CD4-positive, alpha-beta T cell (primary cell): ENCODE results near the gene SELENOM. TPM values are rescaled to one million over a fixed set of nuclear protein-coding genes. Genes with fewer than 3 reads are reported as not detected.

ENCODE experiments used
- ATAC-seq: fragments of 200-7000 bp; cut with Tn5 transposase; one replicate; pipeline ENCODE4 v1.10.0; 2022; ENCODE audit warnings: mild to moderate bottlenecking; ENCODE audit not compliant: poor library complexity
- CTCF ChIA-PET: fragments of 350-600 bp; sonication (Branson Sonifier 250); formaldehyde crosslinking; loops from one replicate; lab custom pipeline; 2021; ENCODE audit warnings: antibody characterized with exemption, inconsistent platforms; lab: Charles Lee
- POLR2A ChIA-PET: fragments of 350-600 bp; sonication (Branson Sonifier 250); formaldehyde crosslinking; loops from one replicate; lab custom pipeline; 2021; ENCODE audit warnings: antibody characterized with exemption, inconsistent platforms; lab: Charles Lee
- DNase-seq, 14 experiments: peaks; one replicate each; pipeline ENCODE4 v3.0.0-alpha.2; 2013 to 2020; ENCODE audit warnings: mixed read lengths in 2 of 14
- H3K27ac ChIP-seq, 2 donors: one replicate each; pipeline versions ENCODE4 v1.5.1 to v1.7.0; 2013; ENCODE audit warnings: low read length in 2 of 2, low read depth in 1 of 2, mild to moderate bottlenecking in 1 of 2
- H3K27me3 ChIP-seq, 2 experiments: 1 replicate in 1 of 2; 2 replicates in 1 of 2; pipeline versions ENCODE4 v1.6.1 to v1.7.0; 2013; ENCODE audit warnings: low read length in 2 of 2, control low read depth in 1 of 2, mild to moderate bottlenecking in 1 of 2, moderate library complexity in 1 of 2; ENCODE audit not compliant: insufficient read depth in 2 of 2, control insufficient read depth in 1 of 2
- H3K36me3 ChIP-seq: one replicate; pipeline ENCODE4 v1.6.1; 2013; ENCODE audit warnings: low read length, control low read depth; ENCODE audit not compliant: insufficient read depth
- H3K4me1 ChIP-seq: one replicate; pipeline ENCODE4 v1.6.1; 2013; ENCODE audit warnings: low read length, control low read depth; ENCODE audit not compliant: insufficient read depth
- H3K4me3 ChIP-seq: one replicate; pipeline ENCODE4 v1.5.1; 2013; ENCODE audit warnings: mild to moderate bottlenecking, low read length, moderate library complexity
- H3K9me3 ChIP-seq, 2 experiments: 1 replicate in 1 of 2; 2 replicates in 1 of 2; pipeline versions ENCODE4 v1.6.1 to v1.7.0; 2013; ENCODE audit warnings: low read length in 2 of 2, mild to moderate bottlenecking in 2 of 2, control low read depth in 1 of 2, moderate library complexity in 1 of 2; ENCODE audit not compliant: control insufficient read depth in 1 of 2, insufficient read depth in 1 of 2
- H3K27ac Mint-ChIP-seq: one replicate; pipeline ENCODE4 v1.8.0; 2020; ENCODE audit warnings: mixed read lengths
- H3K27me3 Mint-ChIP-seq: one replicate; pipeline ENCODE4 v1.8.0; 2021; ENCODE audit warnings: mixed read lengths
- H3K36me3 Mint-ChIP-seq: one replicate; pipeline ENCODE4 v1.8.0; 2021; ENCODE audit warnings: low read depth, mixed read lengths
- H3K4me1 Mint-ChIP-seq: one replicate; pipeline ENCODE4 v1.8.0; 2021; ENCODE audit warnings: low read depth, mixed read lengths
- H3K4me3 Mint-ChIP-seq: one replicate; pipeline ENCODE4 v1.8.0; 2020; ENCODE audit warnings: mild to moderate bottlenecking, mixed read lengths
- H3K9me3 Mint-ChIP-seq: one replicate; pipeline ENCODE4 v1.8.0; 2020; ENCODE audit warnings: mixed read lengths
- intact Hi-C, 2 experiments: fragments of 100-400 bp; cut with DNase I in 1 of 2; cut with micrococcal nuclease in 1 of 2; formaldehyde crosslinking; loops; one replicate each; pipeline versions ENCODE4 v1.15.1 to v1.9.0; 2023 to 2025; cut with DNase I, micrococcal nuclease
- total RNA-seq, 174 experiments: library from RNA in 2 of 174; stranded (reverse) in 2 of 174; gene quantifications; one replicate each; pipeline ENCODE4 v1.2.3 and lab custom pipeline; 2021 to 2026
- TF ChIP-seq, protein P1 (sequence below): fragments of 200-600 bp; IDR thresholded peaks from one replicate; pipeline ENCODE4 v1.8.0; 2022; ENCODE audit warnings: antibody characterized with exemption, mild to moderate bottlenecking

SELENOM gene
- total RNA-seq, 2 experiments from 2014 or later, result 78.0 to 82.4 TPM

GRCh38 chr22:31153357-31153756, 46.0 kb upstream of the SELENOM start:
- no peaks in the 10 kb centered on the region for H3K9me3 Mint-ChIP-seq
- TF ChIP-seq, protein P1, sequence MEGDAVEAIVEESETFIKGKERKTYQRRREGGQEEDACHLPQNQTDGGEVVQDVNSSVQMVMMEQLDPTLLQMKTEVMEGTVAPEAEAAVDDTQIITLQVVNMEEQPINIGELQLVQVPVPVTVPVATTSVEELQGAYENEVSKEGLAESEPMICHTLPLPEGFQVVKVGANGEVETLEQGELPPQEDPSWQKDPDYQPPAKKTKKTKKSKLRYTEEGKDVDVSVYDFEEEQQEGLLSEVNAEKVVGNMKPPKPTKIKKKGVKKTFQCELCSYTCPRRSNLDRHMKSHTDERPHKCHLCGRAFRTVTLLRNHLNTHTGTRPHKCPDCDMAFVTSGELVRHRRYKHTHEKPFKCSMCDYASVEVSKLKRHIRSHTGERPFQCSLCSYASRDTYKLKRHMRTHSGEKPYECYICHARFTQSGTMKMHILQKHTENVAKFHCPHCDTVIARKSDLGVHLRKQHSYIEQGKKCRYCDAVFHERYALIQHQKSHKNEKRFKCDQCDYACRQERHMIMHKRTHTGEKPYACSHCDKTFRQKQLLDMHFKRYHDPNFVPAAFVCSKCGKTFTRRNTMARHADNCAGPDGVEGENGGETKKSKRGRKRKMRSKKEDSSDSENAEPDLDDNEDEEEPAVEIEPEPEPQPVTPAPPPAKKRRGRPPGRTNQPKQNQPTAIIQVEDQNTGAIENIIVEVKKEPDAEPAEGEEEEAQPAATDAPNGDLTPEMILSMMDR, result no peak
- ATAC-seq (no peak), DNase-seq (peak in 1 of 14 experiments; percentile 1)
- no peaks in the 10 kb centered on the region for H3K36me3 ChIP-seq
- no peak overlapping the region for H3K4me3 ChIP-seq
- H3K27me3 ChIP-seq, result peaks cover 0 to 4% of the 10 kb centered on the region in 2 experiments
- no peaks in the 10 kb centered on the region for H3K36me3 Mint-ChIP-seq
- H3K4me1 Mint-ChIP-seq, result no peaks in the 10 kb centered on the region
- no peak overlapping the region for H3K27ac ChIP-seq
- no peaks in the 10 kb centered on the region for H3K4me1 ChIP-seq
- CTCF ChIA-PET, result no interaction called here
- no peaks in the 10 kb centered on the region for H3K9me3 ChIP-seq
- H3K27ac Mint-ChIP-seq, result no peak overlapping the region
- POLR2A ChIA-PET, result no interaction called here
- intact Hi-C loops, result loop anchor here in 1 of 2 experiments (10.0 kb wide), 1 partner anchor 209 kb away; no protein-coding TSS in a partner anchor
- no peak overlapping the region for H3K4me3 Mint-ChIP-seq
- H3K27me3 Mint-ChIP-seq, result no peaks in the 10 kb centered on the region

DNA sequence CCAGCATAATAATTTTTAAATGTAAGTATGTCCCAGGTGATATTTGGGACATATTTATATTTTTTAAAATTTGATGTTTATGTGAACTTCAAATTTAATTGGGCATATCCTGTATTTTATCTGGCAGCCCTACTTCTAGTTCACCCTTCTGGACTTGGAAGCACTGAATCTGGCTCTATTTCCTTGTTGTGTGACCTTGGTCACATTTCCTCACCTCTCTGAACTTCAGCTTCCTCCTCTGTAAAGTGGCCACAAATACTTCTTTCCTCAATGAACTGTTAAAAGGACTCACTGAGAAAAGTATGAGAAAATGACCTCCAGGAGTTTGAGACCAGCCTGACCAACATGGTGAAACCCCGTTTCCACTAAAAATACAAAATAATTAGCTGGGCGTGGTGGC, 44.5 kb upstream of the SELENOM start:
- Histone ChIP-seq H3K27ac (no peak overlapping the region), H3K9me3 (peaks cover 0 to 6% of the 10 kb centered on the region in 2 experiments), H3K4me3 (no peak overlapping the region), H3K4me1 (no peaks in the 10 kb centered on the region), H3K27me3 (peaks cover 0 to 4% of the 10 kb centered on the region in 2 experiments), H3K36me3 (no peaks in the 10 kb centered on the region)
- Mint-ChIP-seq H3K4me3 (no peak overlapping the region), H3K27ac (no peak overlapping the region), H3K36me3 (no peaks in the 10 kb centered on the region), H3K4me1 (no peaks in the 10 kb centered on the region), H3K27me3 (no peaks in the 10 kb centered on the region), H3K9me3 (peaks cover 2% of the 10 kb centered on the region)
- ATAC-seq (no peak), DNase-seq (no peak)
- intact Hi-C loops, result loop anchor here in 1 of 2 experiments (10.0 kb wide), 1 partner anchor 207 kb away; no protein-coding TSS in a partner anchor
- TF ChIP-seq, protein P1, result no peak
- POLR2A ChIA-PET, result no interaction called here
- CTCF ChIA-PET, result no interaction called here

GRCh38 chr22:31150615-31151014, 43.2 kb upstream of the SELENOM start:
- Histone ChIP-seq H3K9me3 (peaks cover 0 to 9% of the 10 kb centered on the region in 2 experiments), H3K27me3 (peaks cover 0 to 4% of the 10 kb centered on the region in 2 experiments), H3K36me3 (no peaks in the 10 kb centered on the region), H3K4me1 (no peaks in the 10 kb centered on the region), H3K4me3 (no peak overlapping the region), H3K27ac (no peak overlapping the region)
- H3K27ac Mint-ChIP-seq, result no peak overlapping the region
- H3K4me1 Mint-ChIP-seq, result no peaks in the 10 kb centered on the region
- H3K9me3 Mint-ChIP-seq, result peaks cover 2% of the 10 kb centered on the region
- intact Hi-C loops, result loop anchor here in 1 of 2 experiments (10.0 kb wide), 1 partner anchor 206 kb away; no protein-coding TSS in a partner anchor
- H3K4me3 Mint-ChIP-seq, result no peak overlapping the region
- TF ChIP-seq, protein P1, result no peak
- POLR2A ChIA-PET, result no interaction called here
- H3K27me3 Mint-ChIP-seq, result no peaks in the 10 kb centered on the region
- ATAC-seq, result no peak
- CTCF ChIA-PET, result no interaction called here
- no peaks in the 10 kb centered on the region for H3K36me3 Mint-ChIP-seq
- peak in 1 of 14 experiments; percentile 2 for DNase-seq
